RWPE1 (cell line): Measurements from ENCODE around the gene SUN5.

Experiments
- CTCF ChIA-PET: fragments of 350-600 bp; sonication (Branson Sonifier 250); formaldehyde crosslinking; extraction: SDS; loops from one replicate; lab custom pipeline; 2021; lab: Yijun Ruan, JAX
- POLR2A ChIA-PET: fragments of 400-600 bp; formaldehyde crosslinking; extraction: SDS; loops from one replicate; lab custom pipeline; 2020; ENCODE audit warnings: antibody characterized with exemption; ENCODE audit not compliant: low non-redundant PET; lab: Yijun Ruan, JAX
- DNase-seq: peaks from one replicate; pipeline ENCODE4 v3.0.0; 2012; ENCODE audit warnings: low spot score
- H3K27ac ChIP-seq: fragments of 450-650 bp; 2 replicates; pipeline ENCODE4 v1.5.1; 2017
- TF ChIP-seq, protein P1 (sequence below): fragments of 450-650 bp; conservative IDR thresholded peaks from 2 replicates; pipeline ENCODE4 v1.5.1; 2017; ENCODE audit warnings: low read depth, mild to moderate bottlenecking

SUN5 gene

DNA sequence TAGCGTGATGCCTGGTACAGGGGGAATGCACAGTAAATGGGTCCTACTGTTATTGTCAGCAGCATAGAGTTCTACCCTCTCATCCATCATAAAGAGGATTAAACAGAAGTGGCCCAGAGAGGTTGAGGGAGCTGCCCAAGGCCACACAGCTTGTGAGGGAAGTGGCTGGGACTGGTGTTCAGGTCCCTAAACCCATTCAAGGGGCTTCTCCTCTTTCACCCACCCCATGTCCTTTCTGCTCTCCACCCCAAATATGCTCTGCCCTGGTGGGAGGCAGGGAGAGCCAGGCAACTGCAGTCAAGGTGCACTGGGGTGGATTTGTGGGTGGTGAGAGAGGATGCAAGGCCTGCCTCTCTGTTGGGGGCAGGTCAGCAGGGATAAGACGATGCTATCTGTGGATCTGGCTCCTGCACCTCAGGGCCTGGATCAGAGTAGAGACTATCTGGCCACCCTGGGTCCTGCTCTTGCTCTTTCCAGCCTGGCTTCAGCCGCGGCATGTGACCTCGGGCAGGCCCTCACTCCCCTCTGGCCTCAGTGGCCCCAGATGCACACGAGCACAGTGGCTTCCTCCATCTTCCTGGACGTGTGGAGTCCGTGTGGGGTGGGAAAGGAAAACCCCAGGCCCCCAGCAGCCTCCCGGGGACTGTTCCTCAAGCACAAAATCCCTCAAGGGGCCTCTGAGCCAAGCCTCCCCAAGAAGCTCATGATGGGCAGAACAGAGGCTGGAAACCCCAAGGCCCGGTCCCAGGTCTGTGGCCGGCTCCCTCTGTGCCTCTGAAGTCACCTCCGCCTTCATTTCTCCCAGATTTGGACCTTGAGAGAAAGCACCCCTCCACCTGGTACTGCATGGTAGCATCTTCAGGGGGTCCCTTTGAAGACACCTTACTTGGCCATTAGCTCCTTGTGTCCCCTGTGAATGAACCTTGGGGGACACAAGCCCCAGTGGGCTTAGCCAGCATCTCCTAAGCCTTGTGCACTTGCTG, 23.8 kb upstream of the SUN5 start:
- TF ChIP-seq, protein P1, sequence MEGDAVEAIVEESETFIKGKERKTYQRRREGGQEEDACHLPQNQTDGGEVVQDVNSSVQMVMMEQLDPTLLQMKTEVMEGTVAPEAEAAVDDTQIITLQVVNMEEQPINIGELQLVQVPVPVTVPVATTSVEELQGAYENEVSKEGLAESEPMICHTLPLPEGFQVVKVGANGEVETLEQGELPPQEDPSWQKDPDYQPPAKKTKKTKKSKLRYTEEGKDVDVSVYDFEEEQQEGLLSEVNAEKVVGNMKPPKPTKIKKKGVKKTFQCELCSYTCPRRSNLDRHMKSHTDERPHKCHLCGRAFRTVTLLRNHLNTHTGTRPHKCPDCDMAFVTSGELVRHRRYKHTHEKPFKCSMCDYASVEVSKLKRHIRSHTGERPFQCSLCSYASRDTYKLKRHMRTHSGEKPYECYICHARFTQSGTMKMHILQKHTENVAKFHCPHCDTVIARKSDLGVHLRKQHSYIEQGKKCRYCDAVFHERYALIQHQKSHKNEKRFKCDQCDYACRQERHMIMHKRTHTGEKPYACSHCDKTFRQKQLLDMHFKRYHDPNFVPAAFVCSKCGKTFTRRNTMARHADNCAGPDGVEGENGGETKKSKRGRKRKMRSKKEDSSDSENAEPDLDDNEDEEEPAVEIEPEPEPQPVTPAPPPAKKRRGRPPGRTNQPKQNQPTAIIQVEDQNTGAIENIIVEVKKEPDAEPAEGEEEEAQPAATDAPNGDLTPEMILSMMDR, result no peak
- DNase-seq, result no peak
- POLR2A ChIA-PET, result no interaction called here
- no peak overlapping the region for H3K27ac ChIP-seq
- CTCF ChIA-PET, result interaction anchor here (0.6 to 1.1 kb wide), 3 partner anchors 13 to 263 kb away, joined by 3 to 5 read pairs (median 4); no protein-coding TSS in a partner anchor

DNA sequence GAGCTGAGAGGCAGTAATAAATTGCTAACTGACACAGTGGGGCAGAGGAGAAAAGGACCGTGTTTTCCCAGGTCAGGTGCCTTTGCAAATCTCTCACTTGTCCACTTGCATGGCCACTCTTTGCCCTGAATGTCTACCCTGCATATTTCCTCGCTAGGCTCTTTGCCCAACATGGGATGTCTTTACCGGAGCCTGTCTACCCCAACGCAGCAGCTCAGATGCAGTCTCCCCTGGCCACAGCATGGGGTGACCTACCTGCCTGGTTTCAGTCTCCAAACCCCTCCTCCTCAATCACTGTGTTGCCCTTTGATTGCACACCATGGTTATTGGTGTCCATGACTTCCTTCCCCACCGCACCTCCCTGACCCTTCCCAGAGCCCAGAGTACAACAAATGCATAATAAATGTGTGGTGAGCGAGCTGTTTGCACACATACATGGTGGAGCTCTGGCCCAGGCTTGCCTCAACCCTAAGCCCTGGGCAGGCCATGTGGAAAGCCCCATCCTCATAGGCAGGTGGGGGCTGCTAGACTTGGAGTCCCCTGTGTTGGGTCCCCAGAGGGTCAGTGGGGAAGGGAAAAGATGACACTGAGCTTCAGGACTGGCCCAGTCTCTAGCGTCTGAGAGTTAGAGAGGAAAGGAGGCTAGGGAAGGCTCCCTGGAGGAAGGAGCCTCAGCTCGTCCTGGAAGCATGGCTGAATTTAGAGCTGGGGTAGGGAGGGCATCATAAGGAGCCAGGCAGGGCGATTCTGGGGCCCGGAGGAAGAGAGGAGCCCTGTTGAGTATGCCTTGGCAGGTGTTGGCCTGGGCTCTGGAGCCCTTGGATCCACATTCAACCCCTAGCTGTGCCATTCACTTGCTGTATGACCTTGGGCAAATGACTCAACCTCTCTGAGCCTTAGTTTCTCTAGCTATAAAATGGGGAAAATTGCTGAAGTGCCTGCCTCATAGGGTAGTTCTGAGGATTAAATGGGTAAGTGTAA, 22.8 kb upstream of the SUN5 start:
- no peak overlapping the region for H3K27ac ChIP-seq
- TF ChIP-seq, protein P1, result no peak
- ChIA-PET POLR2A (no interaction called here), CTCF (interaction anchor here (0.8 to 1.1 kb wide), 2 partner anchors 12 to 264 kb away, joined by 4 to 5 read pairs; no protein-coding TSS in a partner anchor)
- no peak for DNase-seq

DNA sequence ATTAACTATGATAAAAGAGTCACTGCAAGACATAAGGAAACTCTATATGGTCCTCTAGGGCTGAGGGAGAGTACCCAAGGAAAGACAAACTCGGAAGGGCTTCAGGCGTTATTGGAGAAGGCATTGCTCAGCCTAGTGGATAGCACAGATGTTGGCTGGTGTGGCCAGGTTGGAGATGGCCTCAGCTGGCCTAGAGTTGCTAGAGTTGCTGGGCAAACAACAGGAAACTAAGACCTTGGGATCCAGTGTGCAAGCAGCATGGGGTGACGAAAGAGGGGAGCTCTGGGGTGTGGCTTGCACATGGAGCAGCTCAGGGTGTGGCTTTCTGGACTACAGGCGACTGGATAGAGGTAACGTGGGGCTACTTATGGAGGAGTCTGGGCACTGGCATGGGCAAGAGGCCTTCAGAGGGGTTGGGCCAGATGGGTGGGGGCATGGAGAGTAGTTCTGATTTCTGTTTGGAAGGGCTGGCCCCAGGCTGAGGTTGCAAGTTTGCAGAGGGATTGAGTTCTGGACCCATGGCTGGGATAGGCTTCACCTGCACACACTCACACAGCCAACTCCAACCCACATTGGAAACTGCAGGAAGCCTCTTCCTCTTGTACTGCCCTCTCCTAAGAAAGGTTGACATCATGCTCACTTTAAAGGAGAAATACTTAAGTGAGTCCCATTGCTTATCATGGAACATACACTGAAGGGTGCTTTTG, 22.0 kb upstream of the SUN5 start:
- POLR2A ChIA-PET, result no interaction called here
- DNase-seq, result no peak
- CTCF ChIA-PET, result interaction anchor here (1.1 kb wide), 1 partner anchor 265 kb away, joined by 5 read pairs; no protein-coding TSS in a partner anchor
- TF ChIP-seq, protein P1, result no peak
- no peak overlapping the region for H3K27ac ChIP-seq

DNA sequence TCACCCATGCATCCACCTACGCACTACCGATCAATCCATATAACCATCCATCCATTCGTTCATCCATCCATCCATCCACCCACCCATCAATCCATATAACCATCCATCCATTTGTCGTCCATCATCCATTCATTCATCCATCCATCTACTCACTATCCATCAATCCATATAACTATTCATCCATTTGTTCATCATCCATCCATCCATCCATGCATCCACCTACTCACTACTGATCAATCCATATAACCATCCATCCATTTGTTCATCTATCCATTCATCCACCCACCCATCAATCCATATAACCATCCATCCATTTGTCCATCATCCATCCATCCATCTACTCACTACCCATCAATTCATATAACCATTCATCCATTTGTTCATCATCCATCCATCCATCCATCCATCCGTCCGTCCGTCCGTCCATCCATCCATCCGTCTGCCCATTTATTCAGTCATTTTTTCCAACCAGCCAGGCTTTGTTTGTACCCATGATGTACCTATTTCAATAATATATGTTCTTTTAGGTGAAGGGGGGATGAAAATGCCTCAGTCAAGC, 21.2 kb upstream of the SUN5 start:
- no peak for DNase-seq
- H3K27ac ChIP-seq, result no peak overlapping the region
- TF ChIP-seq, protein P1, result no peak
- CTCF ChIA-PET, result no interaction called here
- POLR2A ChIA-PET, result no interaction called here

DNA sequence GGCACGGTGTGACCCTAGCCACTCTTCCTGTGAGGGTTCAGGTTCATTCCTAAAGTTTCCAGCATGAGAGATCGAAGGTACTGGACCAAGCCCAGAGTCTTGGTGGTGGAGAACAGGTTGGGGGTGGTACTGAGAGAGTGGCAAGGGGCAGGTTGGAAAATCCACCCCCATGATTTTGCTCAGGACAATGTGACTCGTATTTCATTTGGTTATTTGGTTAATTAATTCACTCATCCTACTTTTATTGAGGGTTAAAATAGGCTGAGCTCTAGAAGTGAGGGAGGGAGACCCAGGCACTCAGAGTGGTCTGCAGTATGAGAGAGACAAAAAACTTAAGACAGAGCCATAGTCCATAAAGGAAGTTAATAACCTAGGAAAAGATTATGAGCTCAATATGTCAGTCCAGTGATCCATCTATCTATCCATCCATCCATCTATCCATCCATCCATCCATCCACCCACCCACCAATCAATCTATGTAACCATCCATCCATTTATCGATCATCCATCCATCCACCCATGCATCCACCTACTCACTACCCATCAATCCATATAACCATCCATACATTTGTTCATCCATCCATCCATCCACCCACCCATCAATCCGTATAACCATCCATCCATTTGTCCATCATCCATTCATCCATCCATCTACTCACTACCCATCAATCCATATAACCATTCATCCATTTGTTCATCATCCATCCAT, 20.5 kb upstream of the SUN5 start:
- POLR2A ChIA-PET, result no interaction called here
- CTCF ChIA-PET, result no interaction called here
- H3K27ac ChIP-seq, result no peak overlapping the region
- TF ChIP-seq, protein P1, result no peak
- DNase-seq, result no peak
